OCI-LY1 (cell line): Measurements from ENCODE around the gene LRMDA.

Experiments used
- H2AFZ ChIP-seq: fragments of 200-600 bp; sonication (generic), shearing (Covaris generic); 2 replicates; pipeline ENCODE4 v1.6.0; 2014; ENCODE audit warnings: antibody characterized with exemption, mild to moderate bottlenecking, low read length
- H3F3A ChIP-seq: fragments of 200-600 bp; sonication (generic), shearing (Covaris generic); 2 replicates; pipeline ENCODE4 v1.6.0; 2014; ENCODE audit warnings: mild to moderate bottlenecking, antibody characterized with exemption, low read length, moderate library complexity; ENCODE audit not compliant: insufficient read depth
- H3K27ac ChIP-seq: fragments of 200-600 bp; sonication (generic); 2 replicates; pipeline ENCODE4 v1.5.1; 2014; ENCODE audit warnings: low read length, mixed run types, mild to moderate bottlenecking, low read depth; ENCODE audit not compliant: poor library complexity, severe bottlenecking
- H3K27me3 ChIP-seq: fragments of 200-600 bp; sonication (generic); 2 replicates; pipeline ENCODE4 v1.6.0; 2014; ENCODE audit warnings: antibody characterized with exemption, mild to moderate bottlenecking, low read length, moderate library complexity; ENCODE audit not compliant: insufficient read depth
- H3K36me3 ChIP-seq: fragments of 200-600 bp; sonication (generic); 2 replicates; pipeline ENCODE4 v1.6.1; 2014; ENCODE audit warnings: mild to moderate bottlenecking, antibody characterized with exemption, low read length, moderate library complexity, mixed read lengths; ENCODE audit not compliant: insufficient read depth
- H3K4me1 ChIP-seq: fragments of 200-600 bp; sonication (generic); 2 replicates; pipeline ENCODE4 v1.5.1; 2014; ENCODE audit warnings: mild to moderate bottlenecking, low read length, moderate library complexity; ENCODE audit not compliant: insufficient read depth, severe bottlenecking
- H3K4me2 ChIP-seq: fragments of 200-600 bp; sonication (generic), shearing (Covaris generic); 2 replicates; pipeline ENCODE4 v1.6.1; 2014; ENCODE audit warnings: low read length
- H3K4me3 ChIP-seq: fragments of 200-600 bp; sonication (generic); 2 replicates; pipeline ENCODE4 v1.5.1; 2014; ENCODE audit warnings: low read length, low read depth, mild to moderate bottlenecking, mixed read lengths; ENCODE audit not compliant: poor library complexity, severe bottlenecking
- H3K79me2 ChIP-seq: fragments of 200-600 bp; shearing (Covaris generic); 2 replicates; pipeline ENCODE4 v1.6.1; 2016; ENCODE audit warnings: mixed run types, low read length, mixed read lengths; ENCODE audit not compliant: insufficient read depth
- H3K9ac ChIP-seq: fragments of 200-600 bp; sonication (generic), shearing (Covaris generic); 2 replicates; pipeline ENCODE4 v1.6.1; 2014; ENCODE audit warnings: mild to moderate bottlenecking, low read length, mixed read lengths
- H3K9me2 ChIP-seq: fragments of 200-600 bp; sonication (generic), shearing (Covaris generic); 2 replicates; pipeline ENCODE4 v1.6.1; 2014; ENCODE audit warnings: low read depth, mild to moderate bottlenecking, low read length, mixed read lengths
- H3K9me3 ChIP-seq: fragments of 200-600 bp; shearing (Covaris generic); 2 replicates; pipeline ENCODE4 v1.6.1; 2014; ENCODE audit warnings: low read length, mixed read lengths
- H4K20me1 ChIP-seq: fragments of 200-600 bp; sonication (generic), shearing (Covaris generic); 2 replicates; pipeline ENCODE4 v1.6.0; 2016; ENCODE audit warnings: mild to moderate bottlenecking, low read length; ENCODE audit not compliant: insufficient read depth
- CTCF ChIP-seq: fragments of 200-600 bp; sonication (generic), shearing (Covaris generic); IDR thresholded peaks from 2 replicates; pipeline ENCODE4 v1.5.1; 2017; ENCODE audit warnings: mild to moderate bottlenecking, antibody characterized with exemption, low read length, moderate library complexity, mixed read lengths
- EZH2 ChIP-seq: fragments of 200-600 bp; sonication (generic), shearing (Covaris generic); IDR thresholded peaks from 2 replicates; pipeline ENCODE4 v1.8.0; 2017; ENCODE audit warnings: borderline replicate concordance, mixed run types, mild to moderate bottlenecking, antibody characterized with exemption, low read length, moderate library complexity, mixed read lengths

LRMDA gene

DNA sequence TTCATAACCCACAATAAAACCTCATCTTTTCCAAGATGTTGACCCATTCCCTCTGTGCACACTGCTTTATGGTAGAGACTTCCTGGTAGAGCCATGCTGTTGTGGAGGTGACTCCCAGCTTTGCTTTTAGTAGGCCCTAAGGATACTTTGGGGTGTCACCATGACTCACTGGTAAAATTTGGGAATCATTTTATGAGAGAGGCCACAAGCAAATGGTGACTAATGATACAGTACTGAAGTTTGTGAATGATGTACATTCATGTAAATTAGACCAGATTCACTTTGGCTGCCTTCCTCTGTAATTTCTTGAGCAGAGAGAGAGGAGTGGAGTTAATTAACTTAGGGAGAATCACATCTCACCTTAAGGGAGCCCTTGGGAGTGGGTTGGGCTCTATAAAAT lies 686.5 kb downstream of the LRMDA start:
- H3K4me3 ChIP-seq: no peak overlapping the region

DNA sequence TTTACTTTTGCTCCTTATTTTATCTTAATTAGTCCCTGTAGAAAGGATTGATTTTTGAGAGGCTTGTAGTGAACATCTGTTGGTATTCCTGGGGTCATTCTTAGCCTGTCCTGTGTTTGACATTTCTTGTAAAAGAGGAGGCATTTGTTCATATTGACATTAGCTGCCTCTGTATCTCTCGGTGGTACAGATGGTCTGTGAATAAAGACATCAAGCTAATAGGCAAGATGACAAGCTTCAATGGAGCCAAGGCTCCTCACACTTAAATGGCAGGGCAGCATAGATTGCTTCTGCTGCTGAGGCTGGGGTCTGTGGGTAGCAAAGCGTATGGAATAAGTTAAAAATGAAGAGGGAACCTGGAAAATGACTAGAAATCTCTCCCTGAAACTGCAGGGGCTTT lies 687.6 kb downstream of the LRMDA start:
- no peak for TF ChIP-seq CTCF
- TF ChIP-seq EZH2: no peak
- H3K9me3 ChIP-seq: no peaks in the 10 kb centered on the region

More for the DNA sequence above, 686.5 kb downstream of the LRMDA start:
- no peak for TF ChIP-seq EZH2
- no peak for TF ChIP-seq CTCF
- H3K9ac ChIP-seq: no peak overlapping the region
- no peaks in the 10 kb centered on the region for H3K4me1 ChIP-seq
- no peak overlapping the region for H2AFZ ChIP-seq
- no peaks in the 10 kb centered on the region for H3K27me3 ChIP-seq
- no peaks in the 10 kb centered on the region for H4K20me1 ChIP-seq
- H3K36me3 ChIP-seq: no peaks in the 10 kb centered on the region
- no peaks in the 10 kb centered on the region for H3K79me2 ChIP-seq
- H3F3A ChIP-seq: no peaks in the 10 kb centered on the region
- H3K9me2 ChIP-seq: no peaks in the 10 kb centered on the region
- no peak overlapping the region for H3K4me2 ChIP-seq
- no peaks in the 10 kb centered on the region for H3K9me3 ChIP-seq
- no peak overlapping the region for H3K27ac ChIP-seq

DNA sequence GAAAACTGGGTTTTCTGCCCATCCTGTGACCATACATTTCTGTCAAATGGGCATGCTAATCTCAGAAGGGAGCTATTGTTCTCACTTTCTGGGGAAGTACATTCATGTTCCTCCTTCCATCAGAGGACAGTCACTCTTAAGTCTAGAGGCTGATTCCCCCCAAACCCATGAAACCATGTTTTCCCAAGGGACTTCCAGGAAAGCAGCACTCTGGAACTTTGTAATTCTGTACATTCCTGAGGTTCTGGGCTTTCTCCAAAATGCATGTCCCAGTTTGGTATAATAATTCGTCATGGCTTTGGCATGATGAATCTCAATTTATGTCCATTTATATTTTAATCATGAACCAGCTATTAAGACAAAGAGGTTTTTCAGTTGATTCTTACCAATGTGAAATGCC lies 688.1 kb downstream of the LRMDA start:
- H3K36me3 ChIP-seq: no peaks in the 10 kb centered on the region
- H3K9ac ChIP-seq: no peak overlapping the region
- no peaks in the 10 kb centered on the region for H3K4me1 ChIP-seq
- H3K9me2 ChIP-seq: no peaks in the 10 kb centered on the region
- H3K9me3 ChIP-seq: no peaks in the 10 kb centered on the region
- H2AFZ ChIP-seq: no peak overlapping the region
- H3K4me2 ChIP-seq: no peak overlapping the region
- TF ChIP-seq EZH2: no peak
- H3F3A ChIP-seq: no peaks in the 10 kb centered on the region
- no peaks in the 10 kb centered on the region for H3K27me3 ChIP-seq
- H3K79me2 ChIP-seq: no peaks in the 10 kb centered on the region
- no peak overlapping the region for H3K4me3 ChIP-seq
- H4K20me1 ChIP-seq: no peaks in the 10 kb centered on the region
- H3K27ac ChIP-seq: no peak overlapping the region

More for the DNA sequence above, 687.6 kb downstream of the LRMDA start:
- Histone ChIP-seq H3K9me2 (no peaks in the 10 kb centered on the region), H4K20me1 (no peaks in the 10 kb centered on the region), H3F3A (no peaks in the 10 kb centered on the region), H3K27me3 (no peaks in the 10 kb centered on the region), H3K4me1 (no peaks in the 10 kb centered on the region), H3K36me3 (no peaks in the 10 kb centered on the region), H3K79me2 (no peaks in the 10 kb centered on the region), H3K9ac (no peak overlapping the region), H3K4me3 (no peak overlapping the region), H3K27ac (no peak overlapping the region), H3K4me2 (no peak overlapping the region), H2AFZ (no peak overlapping the region)

DNA sequence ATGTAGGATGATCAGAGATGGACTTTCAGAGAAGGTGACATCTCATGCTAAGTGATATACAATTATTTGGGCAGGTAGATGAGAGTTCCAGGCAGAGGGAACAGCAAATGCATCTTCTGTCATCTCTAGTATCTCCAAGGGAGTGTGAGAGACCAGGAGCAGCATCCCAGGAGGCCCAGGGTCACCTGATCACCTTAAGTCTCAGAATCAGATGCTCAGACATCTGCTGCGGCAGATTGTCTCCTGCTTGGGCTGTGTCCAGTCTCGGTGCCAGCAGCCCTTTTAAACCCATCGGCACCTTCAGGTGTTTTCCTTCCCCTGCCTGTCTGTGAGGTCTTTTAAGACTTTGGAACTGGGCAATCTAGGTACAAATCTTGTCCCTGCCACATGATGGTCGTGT lies 690.6 kb downstream of the LRMDA start:
- Histone ChIP-seq H2AFZ (no peak overlapping the region), H3K9me2 (no peaks in the 10 kb centered on the region), H3K4me1 (no peaks in the 10 kb centered on the region), H3K4me3 (no peak overlapping the region), H3K4me2 (no peak overlapping the region), H3K36me3 (no peaks in the 10 kb centered on the region), H3K79me2 (no peaks in the 10 kb centered on the region), H3K9ac (no peak overlapping the region), H3K27me3 (no peaks in the 10 kb centered on the region), H3K9me3 (no peaks in the 10 kb centered on the region), H4K20me1 (no peaks in the 10 kb centered on the region), H3F3A (no peaks in the 10 kb centered on the region), H3K27ac (no peak overlapping the region)
- TF ChIP-seq CTCF (no peak), EZH2 (no peak)
